Sigmoid colon (tissue), 7 donors: Measurements from ENCODE around the gene OXTR. TPM values are rescaled to one million over a fixed set of nuclear protein-coding genes. Genes with fewer than 3 reads are reported as not detected.

Experiments used
- DNase-seq: peaks from one replicate; pipeline ENCODE4 v3.0.0-alpha.2; 2019
- H3K27ac ChIP-seq, 4 donors: fragments of 200-600 bp; sonication (generic); one replicate each; pipeline ENCODE4 v1.5.1; 2016 to 2019; ENCODE audit warnings: mild to moderate bottlenecking in 1 of 4
- H3K27me3 ChIP-seq, 3 donors: fragments of 200-600 bp; sonication (generic); one replicate each; pipeline ENCODE4 v1.5.1; 2019; ENCODE audit warnings: mild to moderate bottlenecking in 1 of 3
- H3K36me3 ChIP-seq, 4 donors: fragments of 200-600 bp; sonication (generic); one replicate each; pipeline ENCODE4 v1.5.1; 2016 to 2019
- H3K4me1 ChIP-seq, 4 donors: fragments of 200-600 bp; sonication (generic); one replicate each; pipeline ENCODE4 v1.5.1; 2017 to 2019
- H3K4me3 ChIP-seq, 4 donors: fragments of 200-600 bp; sonication (generic); one replicate each; pipeline ENCODE4 v1.5.1; 2017 to 2019; ENCODE audit warnings: mild to moderate bottlenecking in 2 of 4, moderate library complexity in 1 of 4
- H3K9me3 ChIP-seq, 4 donors: fragments of 200-600 bp in 3 of 4; sonication (generic) in 3 of 4; one replicate each; pipeline versions ENCODE4 v1.5.1 to v1.6.1; 2013 to 2019
- CTCF ChIP-seq, 4 experiments: fragments of 450-650 bp in 3 of 4; fragments of 200-600 bp in 1 of 4; IDR thresholded peaks; one replicate each; pipeline ENCODE4 v1.5.1; 2016 to 2019; ENCODE audit warnings: antibody characterized with exemption in 4 of 4, mild to moderate bottlenecking in 3 of 4, moderate library complexity in 2 of 4
- EP300 ChIP-seq, 4 donors: sonication (generic); formaldehyde crosslinking; IDR thresholded peaks; one replicate each; pipeline ENCODE4 v1.6.1; 2017; ENCODE audit warnings: antibody characterized with exemption in 4 of 4
- POLR2A ChIP-seq, 2 donors: fragments of 450-650 bp; IDR thresholded peaks; one replicate each; pipeline ENCODE4 v1.6.1; 2016; ENCODE audit warnings: antibody characterized with exemption in 2 of 2, mild to moderate bottlenecking in 2 of 2, moderate library complexity in 2 of 2
- POLR2AphosphoS5 ChIP-seq, 4 donors: sonication (generic); formaldehyde crosslinking; IDR thresholded peaks; one replicate each; pipeline ENCODE4 v1.6.1; 2017; ENCODE audit warnings: antibody characterized with exemption in 4 of 4
- WGBS, 2 donors: extraction: QIAGEN DNeasy Blood & Tissue Kit; methylation state at CpG; one replicate each; pipeline ENCODE4 v1.1.7; 2013; 5-methylcytosine and 5-hydroxymethylcytosine counted together
- intact Hi-C: fragments of 100-400 bp; cut with DNase I; formaldehyde crosslinking; loops from one replicate; pipeline ENCODE4 v1.15.1; 2023
- polyA plus RNA-seq, 3 donors: library from polyadenylated mRNA; stranded (reverse); fragments of 200-250 nt; gene quantifications; one replicate each; pipeline ENCODE4 v1.2.3, GENCODE V29; 2013
- total RNA-seq, 4 donors: library from RNA; depleted of rRNA; stranded (reverse); fragments of >200 nt; gene quantifications; one replicate each; pipeline ENCODE4 v1.1.0, GENCODE V29; 2016
- donor health status: healthy with polysubstance abuse.
- donor health status: Bipolar disorder and iron deficiency.
- donor health status: healthy.

Gene OXTR
- total RNA-seq (under 1 TPM; 0.16 to 0.55 (median 0.38) TPM), polyA plus RNA-seq (under 1 TPM in 2 of 3 donors, not detected in 1; under 0.01 to 0.22 TPM)

DNA sequence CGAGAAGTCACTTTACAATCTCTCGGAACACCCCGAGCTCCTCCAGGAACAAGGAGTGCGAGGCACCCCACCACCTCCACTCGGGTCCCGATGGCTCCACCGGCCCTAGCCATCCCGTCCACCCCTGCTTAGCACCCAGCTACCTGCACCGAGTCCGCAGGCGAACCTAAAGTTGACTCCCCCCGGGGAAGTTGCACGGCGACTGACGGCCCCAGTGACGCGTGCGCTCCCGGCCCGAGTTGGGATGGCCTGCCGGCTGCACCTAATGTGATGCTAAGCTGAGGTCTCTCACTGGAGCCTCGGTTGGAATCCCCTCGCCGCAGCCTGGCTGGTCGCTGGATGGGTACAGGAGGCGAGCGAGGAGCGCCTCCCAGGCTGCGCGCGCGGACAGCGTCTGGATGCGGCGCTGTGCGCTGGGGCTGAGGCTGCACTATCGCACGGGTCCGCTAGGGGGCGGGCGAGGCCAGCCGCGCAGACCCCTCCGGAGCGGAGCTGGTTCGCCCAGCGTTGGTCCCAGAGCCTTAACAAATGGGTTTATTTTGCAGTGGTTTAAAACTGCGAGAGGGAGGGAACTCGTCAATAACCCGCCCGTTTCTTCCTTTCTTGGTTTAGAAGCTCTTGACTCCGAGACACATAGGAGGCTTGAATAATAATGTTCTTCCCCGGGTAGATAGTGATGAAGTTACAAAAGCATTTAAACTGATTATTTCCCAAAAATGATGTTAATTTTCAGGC lies at the start of gene OXTR:
Gene OXTR (minus strand): TSS at position 526 of the 735 bp plus-strand sequence. CDS start 1,426 bp downstream, outside the sequence.
- Histone ChIP-seq H3K9me3 (no peaks in the 10 kb centered on the region), H3K4me1 (peaks cover 0 to 28% (median 25%) of the 10 kb centered on the region in 4 donors), H3K36me3 (no peaks in the 10 kb centered on the region), H3K27me3 (peaks cover 19 to 53% (median 28%) of the 10 kb centered on the region in 3 donors), H3K27ac (no peak within 1 kb of the TSS), H3K4me3 (peak within 1 kb of the TSS in 3 of 4 donors; percentile 23 to 39 (median 33))
- intact Hi-C loops, result no loop called here
- WGBS, 2 donors, result 6% methylated on average over 53 of the region's 53 CpGs
- no peak for DNase-seq
- no peak for TF ChIP-seq POLR2A (IDR thresholded peaks at IDR 0.05)
- TF ChIP-seq POLR2AphosphoS5 (IDR thresholded peaks at IDR 0.05), result no peak
- TF ChIP-seq CTCF (IDR thresholded peaks at IDR 0.05), result peak; percentile 52 to 99 (median 78)
- no peak for TF ChIP-seq EP300 (IDR thresholded peaks at IDR 0.05)

DNA sequence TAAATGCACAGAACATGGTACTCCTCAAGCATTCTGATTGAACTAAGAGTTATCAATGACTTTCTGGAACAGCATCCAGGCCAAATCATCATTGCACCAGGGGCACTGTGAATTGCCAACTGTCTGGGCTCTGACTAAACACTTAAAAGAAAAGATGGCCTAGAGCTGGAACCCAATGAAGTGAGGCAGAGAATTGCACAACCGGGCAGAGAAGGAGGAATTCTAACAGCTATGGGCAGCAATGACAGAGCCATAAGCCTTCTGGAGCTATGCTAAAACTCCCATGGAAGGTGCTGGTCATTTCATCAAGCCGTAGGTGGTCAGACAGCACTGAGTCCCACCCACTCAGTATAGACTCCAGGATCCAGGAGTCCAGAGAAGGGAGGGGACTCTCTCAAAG lies 48.1 kb upstream of the OXTR start:
- Histone ChIP-seq H3K9me3 (peaks cover 8 to 24% (median 13%) of the 10 kb centered on the region in 4 donors), H3K36me3 (no peaks in the 10 kb centered on the region), H3K4me3 (no peak overlapping the region), H3K4me1 (no peaks in the 10 kb centered on the region), H3K27ac (no peak overlapping the region), H3K27me3 (no peaks in the 10 kb centered on the region)
- WGBS, 2 donors, result 90 to 93% methylated on average over 2 of the region's 2 CpGs
- intact Hi-C loops, result no loop called here
- DNase-seq, result no peak
- no peak for TF ChIP-seq EP300 (IDR thresholded peaks at IDR 0.05)
- no peak for TF ChIP-seq POLR2AphosphoS5 (IDR thresholded peaks at IDR 0.05)
- no peak for TF ChIP-seq POLR2A (IDR thresholded peaks at IDR 0.05)
- no peak for TF ChIP-seq CTCF (IDR thresholded peaks at IDR 0.05)

GRCh38 chr3:8816106-8816505 lies 46.7 kb upstream of the OXTR start:
- DNase-seq, result no peak
- Histone ChIP-seq H3K27me3 (no peaks in the 10 kb centered on the region), H3K27ac (no peak overlapping the region), H3K4me3 (no peak overlapping the region), H3K4me1 (no peaks in the 10 kb centered on the region), H3K36me3 (no peaks in the 10 kb centered on the region), H3K9me3 (peaks cover 8 to 24% (median 13%) of the 10 kb centered on the region in 4 donors)
- TF ChIP-seq POLR2A (IDR thresholded peaks at IDR 0.05) (no peak), POLR2AphosphoS5 (IDR thresholded peaks at IDR 0.05) (no peak), CTCF (IDR thresholded peaks at IDR 0.05) (no peak), EP300 (IDR thresholded peaks at IDR 0.05) (no peak)
- 95% methylated on average over 6 of the region's 6 CpGs for WGBS, 2 donors
- intact Hi-C loops, result no loop called here

DNA sequence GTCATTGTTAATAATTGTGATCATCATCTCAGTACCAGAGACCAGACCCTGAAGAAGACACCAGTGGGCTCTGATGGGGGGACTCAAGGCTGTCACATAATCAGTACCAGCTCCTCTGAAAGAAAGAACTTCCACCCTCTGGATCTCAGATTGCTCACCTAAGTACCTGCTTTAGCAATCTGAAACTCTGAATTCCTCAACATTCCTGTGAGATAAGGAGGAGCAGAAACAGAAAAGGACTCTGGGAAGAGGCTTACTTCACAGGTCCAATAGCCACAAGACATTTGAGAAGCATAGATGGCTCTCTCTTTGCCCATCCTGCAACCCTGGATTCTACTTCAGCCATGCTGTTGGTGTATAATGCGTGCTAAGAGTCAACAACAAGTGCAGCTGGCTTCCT lies 44.0 kb upstream of the OXTR start:
- Histone ChIP-seq H3K27ac (no peak overlapping the region), H3K9me3 (peaks cover 0 to 6% (median 2%) of the 10 kb centered on the region in 4 donors), H3K27me3 (no peaks in the 10 kb centered on the region), H3K4me3 (no peak overlapping the region), H3K36me3 (no peaks in the 10 kb centered on the region), H3K4me1 (no peaks in the 10 kb centered on the region)
- WGBS, 2 donors, result 88 to 91% methylated on average over 1 of the region's 1 CpG
- DNase-seq, result no peak
- TF ChIP-seq EP300 (IDR thresholded peaks at IDR 0.05) (no peak), POLR2A (IDR thresholded peaks at IDR 0.05) (no peak), POLR2AphosphoS5 (IDR thresholded peaks at IDR 0.05) (no peak), CTCF (IDR thresholded peaks at IDR 0.05) (no peak)
- intact Hi-C loops, result no loop called here
